Immature natural killer cell (primary cell): ENCODE measurements around the gene SLC35F4. TPM values are rescaled to one million over a fixed set of nuclear protein-coding genes. Genes with fewer than 3 reads are reported as not detected.
"Not testable (repeated sequence)": the region's sequence is repeated elsewhere in the genome, so short reads cannot be mapped to it uniquely, and the experiment has no call there.

ENCODE experiments used
- DNase-seq, 3 donors: peaks; one replicate each; pipeline ENCODE4 v3.0.0; 2022; ENCODE audit warnings: mixed read lengths in 1 of 3
- H3K27ac Mint-ChIP-seq, 6 donors: one replicate each; pipeline ENCODE4 v1.8.0; 2020; ENCODE audit warnings: mixed read lengths in 6 of 6, mild to moderate bottlenecking in 5 of 6, inconsistent platforms in 4 of 6, moderate library complexity in 3 of 6
- H3K27me3 Mint-ChIP-seq, 3 donors: one replicate each; pipeline ENCODE4 v1.8.0; 2020 to 2021; ENCODE audit warnings: low read depth in 3 of 3, mild to moderate bottlenecking in 3 of 3, mixed read lengths in 3 of 3, moderate library complexity in 3 of 3, inconsistent platforms in 1 of 3
- H3K36me3 Mint-ChIP-seq, 3 donors: one replicate each; pipeline ENCODE4 v1.8.0; 2020; ENCODE audit warnings: mixed read lengths in 3 of 3, inconsistent platforms in 2 of 3, mild to moderate bottlenecking in 2 of 3
- H3K4me1 Mint-ChIP-seq, 2 donors: one replicate each; pipeline ENCODE4 v1.8.0; 2020; ENCODE audit warnings: inconsistent platforms in 2 of 2, mild to moderate bottlenecking in 2 of 2, mixed read lengths in 2 of 2, moderate library complexity in 1 of 2
- H3K4me3 Mint-ChIP-seq, 5 donors: one replicate each; pipeline ENCODE4 v1.8.0; 2020; ENCODE audit warnings: mild to moderate bottlenecking in 5 of 5, mixed read lengths in 5 of 5, inconsistent platforms in 3 of 5, moderate library complexity in 3 of 5
- H3K9me3 Mint-ChIP-seq, 6 donors: one replicate each; pipeline ENCODE4 v1.8.0; 2020; ENCODE audit warnings: mild to moderate bottlenecking in 6 of 6, mixed read lengths in 6 of 6, inconsistent platforms in 4 of 6, moderate library complexity in 3 of 6
- polyA plus RNA-seq, 3 donors: library from polyadenylated mRNA; unstranded; fragments of 300-500 nt; fragmentation: Illumina TruSeq; gene quantifications; one replicate each; pipeline ENCODE4 v1.2.3, GENCODE V29; 2021

The SLC35F4 gene
- polyA plus RNA-seq, 3 donors from 2014 or later: not detected

DNA sequence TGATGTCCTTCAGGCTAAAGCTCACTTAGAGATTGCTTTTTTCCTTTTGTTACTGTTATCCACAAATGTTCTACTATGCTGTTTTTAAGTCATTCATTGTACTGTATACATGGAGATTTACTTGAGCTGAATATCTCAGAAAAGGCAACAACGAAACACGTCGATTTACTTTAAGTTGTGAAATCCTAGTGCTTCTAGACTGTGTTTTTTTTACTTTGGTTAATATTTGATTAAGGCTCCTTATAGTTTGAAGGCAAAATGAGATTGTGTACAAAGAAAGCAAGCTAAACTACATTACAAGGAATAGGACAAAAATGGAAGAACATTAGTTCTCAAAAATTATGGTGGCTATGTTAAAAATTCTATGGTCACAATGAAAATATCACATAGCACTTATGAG lies 114.5 kb downstream of the SLC35F4 start:
- H3K36me3 Mint-ChIP-seq: no peaks in the 10 kb centered on the region
- peaks cover 0 to 2% (median 0%) of the 10 kb centered on the region in 3 donors for H3K27me3 Mint-ChIP-seq
- no peak overlapping the region for H3K27ac Mint-ChIP-seq
- no peak for DNase-seq
- H3K9me3 Mint-ChIP-seq: peaks cover 0 to 12% (median 5%) of the 10 kb centered on the region in 6 donors
- H3K4me3 Mint-ChIP-seq: no peak overlapping the region
- no peaks in the 10 kb centered on the region for H3K4me1 Mint-ChIP-seq

DNA sequence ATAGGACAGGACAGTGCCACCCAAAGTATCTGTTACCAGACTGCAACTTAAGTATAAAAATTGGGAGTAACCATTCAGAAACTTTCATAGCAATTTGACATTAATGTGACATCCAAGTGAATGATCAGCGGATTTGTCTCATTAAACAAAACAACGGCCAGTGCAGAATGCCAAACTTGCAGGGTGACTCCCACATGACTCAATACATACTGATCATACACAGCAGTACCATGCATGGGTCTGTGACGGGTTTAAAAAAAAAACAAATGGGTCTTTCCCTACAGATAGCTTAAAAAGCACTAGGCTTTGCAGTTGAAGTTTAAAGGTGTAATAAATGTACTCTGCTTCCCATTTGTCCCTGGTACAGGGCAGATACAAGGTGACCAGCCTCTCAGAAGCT lies 116.6 kb downstream of the SLC35F4 start:
- Mint-ChIP-seq H3K27me3 (no peaks in the 10 kb centered on the region), H3K4me3 (no peak overlapping the region), H3K27ac (no peak overlapping the region), H3K36me3 (no peaks in the 10 kb centered on the region), H3K4me1 (no peaks in the 10 kb centered on the region), H3K9me3 (peaks cover 0 to 12% (median 2%) of the 10 kb centered on the region in 6 donors)
- DNase-seq: no peak

DNA sequence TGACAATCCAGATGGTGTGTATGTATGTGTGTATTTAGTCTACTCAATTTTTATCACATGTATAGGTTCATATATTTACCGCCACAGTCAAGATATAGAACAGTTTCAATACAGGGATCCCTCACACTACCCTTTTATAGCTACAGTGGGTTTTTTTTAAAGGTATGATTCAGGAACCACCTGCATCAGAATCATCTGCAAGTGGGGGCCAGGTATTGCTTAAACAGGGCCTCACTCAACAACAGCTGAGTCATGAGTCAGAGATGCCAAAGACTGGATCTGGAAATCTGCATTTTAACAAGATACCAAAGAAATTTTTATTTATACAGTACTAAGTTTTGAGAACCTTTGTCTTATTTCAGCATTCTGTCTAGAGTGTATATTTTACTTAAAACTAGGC lies 117.6 kb downstream of the SLC35F4 start:
- Mint-ChIP-seq H3K27ac (no peak overlapping the region), H3K36me3 (no peaks in the 10 kb centered on the region), H3K9me3 (peaks cover 0 to 8% (median 2%) of the 10 kb centered on the region in 6 donors), H3K4me3 (no peak overlapping the region), H3K4me1 (no peaks in the 10 kb centered on the region), H3K27me3 (no peaks in the 10 kb centered on the region)
- no peak for DNase-seq

- no peak overlapping the region for H3K4me3 Mint-ChIP-seq
- no peaks in the 10 kb centered on the region for H3K36me3 Mint-ChIP-seq
- DNase-seq: no peak
- no peaks in the 10 kb centered on the region for H3K27me3 Mint-ChIP-seq
- H3K4me1 Mint-ChIP-seq: no peaks in the 10 kb centered on the region
- no peak overlapping the region for H3K27ac Mint-ChIP-seq
- H3K9me3 Mint-ChIP-seq: peaks cover 0 to 18% (median 6%) of the 10 kb centered on the region in 6 donors
Observed at GRCh38 chr14:57747036-57747435, 118.9 kb downstream of the SLC35F4 start.

DNA sequence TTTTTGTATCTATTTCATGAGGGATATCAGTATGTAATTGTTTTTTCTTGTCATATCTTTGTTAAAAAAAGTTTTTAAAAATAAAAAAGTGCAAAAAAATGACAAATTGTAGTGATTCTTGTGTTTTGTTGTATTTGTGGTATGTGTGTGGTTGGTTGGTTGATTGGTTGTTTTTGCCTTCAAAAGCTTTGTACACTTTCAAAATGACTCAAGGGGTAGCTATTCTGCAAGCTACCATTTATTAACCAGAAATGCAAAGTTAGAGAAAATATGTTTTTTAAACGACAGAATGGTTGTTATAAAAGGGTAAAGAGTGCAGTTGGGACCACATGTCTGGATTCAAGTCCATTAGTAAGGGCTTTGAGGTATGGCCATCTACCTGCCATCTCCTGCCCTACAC lies 119.3 kb downstream of the SLC35F4 start:
- peaks cover 0 to 18% (median 7%) of the 10 kb centered on the region in 6 donors for H3K9me3 Mint-ChIP-seq
- H3K27me3 Mint-ChIP-seq: peaks cover 0 to under 1% (median 0%) of the 10 kb centered on the region in 3 donors
- H3K4me1 Mint-ChIP-seq: no peaks in the 10 kb centered on the region
- H3K27ac Mint-ChIP-seq: no peak overlapping the region
- no peaks in the 10 kb centered on the region for H3K36me3 Mint-ChIP-seq
- DNase-seq: no peak
- H3K4me3 Mint-ChIP-seq: no peak overlapping the region

GRCh38 chr14:57739516-57739915 lies 126.4 kb downstream of the SLC35F4 start:
- no peak for DNase-seq
- H3K9me3 Mint-ChIP-seq: peaks cover 5 to 20% (median 11%) of the 10 kb centered on the region in 6 donors
- H3K4me3 Mint-ChIP-seq: no peak overlapping the region
- H3K27ac Mint-ChIP-seq: no peak overlapping the region
- H3K36me3 Mint-ChIP-seq: no peaks in the 10 kb centered on the region
- no peaks in the 10 kb centered on the region for H3K4me1 Mint-ChIP-seq
- H3K27me3 Mint-ChIP-seq: peaks cover 0 to 3% (median 1%) of the 10 kb centered on the region in 3 donors

GRCh38 chr14:57737598-57737997 lies 128.3 kb downstream of the SLC35F4 start:
- Mint-ChIP-seq H3K4me3 (no peak overlapping the region), H3K4me1 (no peaks in the 10 kb centered on the region), H3K27ac (no peak overlapping the region), H3K9me3 (peaks cover 2 to 18% (median 5%) of the 10 kb centered on the region in 6 donors), H3K36me3 (no peaks in the 10 kb centered on the region), H3K27me3 (peaks cover 0 to 3% (median 1%) of the 10 kb centered on the region in 3 donors)
- no peak for DNase-seq

DNA sequence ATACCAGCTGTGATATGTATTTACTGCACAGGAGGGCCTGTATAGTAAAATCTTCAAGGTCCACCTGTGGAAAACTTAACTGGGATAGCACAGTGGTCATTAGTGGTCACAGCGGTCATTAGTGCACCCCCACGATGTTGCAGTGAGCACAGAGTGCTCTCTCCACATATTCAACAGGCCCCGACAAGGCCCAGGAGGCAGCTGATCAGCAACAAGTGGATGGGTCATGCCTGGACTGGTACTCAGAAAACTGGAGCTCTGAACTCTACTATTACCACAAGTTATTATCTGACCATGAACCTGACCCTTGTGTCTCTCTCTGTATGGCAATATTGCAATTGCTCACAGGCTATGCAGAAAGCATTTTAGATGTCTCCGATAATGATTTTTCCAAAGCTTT lies 129.5 kb downstream of the SLC35F4 start:
- peaks cover 0 to 12% (median 3%) of the 10 kb centered on the region in 6 donors for H3K9me3 Mint-ChIP-seq
- peaks cover 0 to 1% (median under 1%) of the 10 kb centered on the region in 3 donors for H3K27me3 Mint-ChIP-seq
- H3K27ac Mint-ChIP-seq: no peak overlapping the region
- H3K4me3 Mint-ChIP-seq: no peak overlapping the region
- no peaks in the 10 kb centered on the region for H3K4me1 Mint-ChIP-seq
- DNase-seq: no peak
- no peaks in the 10 kb centered on the region for H3K36me3 Mint-ChIP-seq

- Mint-ChIP-seq H3K4me1 (no peaks in the 10 kb centered on the region), H3K27ac (no peak overlapping the region), H3K4me3 (no peak overlapping the region), H3K27me3 (peaks cover 0 to 1% (median 0%) of the 10 kb centered on the region in 3 donors), H3K9me3 (peaks cover 0 to 15% (median 2%) of the 10 kb centered on the region in 6 donors), H3K36me3 (no peaks in the 10 kb centered on the region)
- DNase-seq: no peak
Observed at GRCh38 chr14:57735276-57735675, 130.6 kb downstream of the SLC35F4 start.

- peaks cover 1 to 20% (median 3%) of the 10 kb centered on the region in 6 donors for H3K9me3 Mint-ChIP-seq
- DNase-seq: no peak
- peaks cover 0 to 1% (median 0%) of the 10 kb centered on the region in 3 donors for H3K27me3 Mint-ChIP-seq
- H3K27ac Mint-ChIP-seq: no peak overlapping the region
- no peaks in the 10 kb centered on the region for H3K36me3 Mint-ChIP-seq
- no peaks in the 10 kb centered on the region for H3K4me1 Mint-ChIP-seq
- no peak overlapping the region for H3K4me3 Mint-ChIP-seq
Observed at GRCh38 chr14:57732463-57733285, 133.2 kb downstream of the SLC35F4 start.

DNA sequence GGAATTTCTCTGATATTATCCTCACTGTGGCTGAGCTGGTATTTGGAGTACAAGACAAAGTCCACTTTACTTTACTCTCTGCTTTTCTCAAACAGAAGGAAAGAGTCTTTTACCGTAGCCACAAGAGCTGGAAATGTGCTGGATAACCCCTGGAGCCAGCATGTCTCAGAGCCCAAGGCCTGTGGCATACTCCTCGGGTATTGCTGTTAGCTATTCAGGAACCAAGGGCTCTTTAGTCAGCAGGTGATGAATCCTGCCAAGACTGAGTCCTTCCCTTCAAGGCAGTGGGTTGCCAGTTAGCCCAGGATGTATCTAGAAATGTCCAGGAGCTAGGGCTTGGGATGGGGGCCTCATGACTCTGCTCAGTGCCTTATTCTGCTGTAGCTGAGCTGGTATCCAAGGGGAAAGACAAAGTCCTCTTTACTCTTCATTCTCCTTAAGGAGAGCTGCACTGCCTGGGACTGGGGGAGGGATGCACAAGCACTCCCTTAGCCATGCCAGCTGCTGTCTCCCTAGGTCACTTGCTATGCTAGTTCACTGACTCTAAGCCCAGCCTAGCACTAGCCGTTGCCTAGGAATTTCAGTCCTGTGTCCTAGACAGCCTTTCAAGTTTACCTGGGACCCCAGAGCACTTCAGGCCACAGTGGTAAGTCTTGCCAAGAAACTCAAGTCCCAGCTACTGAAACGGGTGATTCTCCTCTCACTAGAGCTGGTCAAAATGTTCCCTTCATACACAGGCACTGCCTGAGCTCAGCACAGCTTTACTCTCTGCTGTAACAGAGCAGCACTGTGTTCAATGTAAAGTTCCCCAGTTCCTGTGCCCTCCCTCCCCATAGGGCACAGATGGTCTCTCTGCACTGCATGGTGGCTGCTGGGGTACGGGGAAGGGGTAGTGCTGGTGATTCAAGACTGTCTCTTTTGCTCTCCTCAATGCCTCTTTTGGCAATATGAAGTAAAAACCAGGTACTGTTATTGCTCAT lies 136.4 kb downstream of the SLC35F4 start:
- no peak for DNase-seq
- Mint-ChIP-seq H3K4me3 (no peak overlapping the region), H3K27me3 (peaks cover 0 to 1% (median 0%) of the 10 kb centered on the region in 3 donors), H3K4me1 (no peaks in the 10 kb centered on the region), H3K9me3 (peaks cover 0 to 22% (median 7%) of the 10 kb centered on the region in 6 donors), H3K27ac (no peak overlapping the region), H3K36me3 (no peaks in the 10 kb centered on the region)

- no peak overlapping the region for H3K27ac Mint-ChIP-seq
- H3K27me3 Mint-ChIP-seq: peaks cover 0 to 1% (median 0%) of the 10 kb centered on the region in 3 donors
- H3K4me1 Mint-ChIP-seq: no peaks in the 10 kb centered on the region
- no peak for DNase-seq
- H3K36me3 Mint-ChIP-seq: no peaks in the 10 kb centered on the region
- peaks cover 2 to 36% (median 8%) of the 10 kb centered on the region in 6 donors for H3K9me3 Mint-ChIP-seq
- no peak overlapping the region for H3K4me3 Mint-ChIP-seq
Observed at GRCh38 chr14:57725399-57726077, 140.4 kb downstream of the SLC35F4 start.

DNA sequence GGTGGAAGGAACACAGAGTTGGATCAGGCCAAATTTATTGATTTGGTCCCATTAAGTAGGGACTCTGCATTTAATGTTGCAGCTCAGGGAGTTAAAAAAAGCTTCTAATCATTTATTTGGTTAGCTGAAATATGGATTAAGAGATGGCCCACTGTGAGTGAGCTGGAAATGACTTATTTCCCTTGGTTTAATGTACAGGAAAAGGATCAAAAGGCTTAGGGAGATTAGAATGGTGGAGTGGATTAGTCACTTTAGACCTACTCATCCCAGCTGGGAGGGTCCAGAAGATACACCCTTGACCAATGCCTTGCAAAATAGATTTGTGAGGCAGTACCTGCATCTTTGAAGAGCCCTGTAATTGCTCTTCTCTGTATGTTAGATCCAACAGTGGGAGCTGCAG lies 143.8 kb downstream of the SLC35F4 start:
- H3K27me3 Mint-ChIP-seq, H3K4me3 Mint-ChIP-seq, DNase-seq, H3K4me1 Mint-ChIP-seq, H3K27ac Mint-ChIP-seq, H3K36me3 Mint-ChIP-seq: not testable (repeated sequence)
- peaks cover 0 to 25% (median 7%) of the 10 kb centered on the region in 6 donors for H3K9me3 Mint-ChIP-seq
